ENCODE data around the gene SAE1.

- no peak for TF ChIP-seq CTCF (IDR thresholded peaks at IDR 0.05)
- TF ChIP-seq EP300 (IDR thresholded peaks at IDR 0.05) = no peak
- TF ChIP-seq POLR2A (IDR thresholded peaks at IDR 0.05) = no peak
These were observed 45.7 kb upstream of the SAE1 start for GRCh38 chr19:47084879-47085439.
